GM13976 (cell line): Measurements from ENCODE around the gene ZBTB32.

Experiments used
- DNase-seq: peaks from one replicate; pipeline ENCODE4 v3.0.0; 2012; ENCODE audit warnings: low spot score
- in situ Hi-C: fragments of 300-500 bp; cut with MboI; formaldehyde crosslinking; loops from one replicate; pipeline ENCODE4 v1.12.0; 2022; ENCODE audit warnings: low sequenced_read_pairs, mixed read lengths, inconsistent platforms; ENCODE audit not compliant: unreplicated experiment
- TF ChIP-seq, protein P1 (sequence below): IDR thresholded peaks from 2 replicates; pipeline ENCODE4 v1.5.1; 2012; ENCODE audit warnings: borderline replicate concordance, mild to moderate bottlenecking; ENCODE audit not compliant: insufficient read depth; ENCODE audit errors: extremely low read depth, missing control alignments, control extremely low read depth

ZBTB32 gene

GRCh38 chr19:35693835-35694599, 10.3 kb upstream of the ZBTB32 start:
- TF ChIP-seq, protein P1, sequence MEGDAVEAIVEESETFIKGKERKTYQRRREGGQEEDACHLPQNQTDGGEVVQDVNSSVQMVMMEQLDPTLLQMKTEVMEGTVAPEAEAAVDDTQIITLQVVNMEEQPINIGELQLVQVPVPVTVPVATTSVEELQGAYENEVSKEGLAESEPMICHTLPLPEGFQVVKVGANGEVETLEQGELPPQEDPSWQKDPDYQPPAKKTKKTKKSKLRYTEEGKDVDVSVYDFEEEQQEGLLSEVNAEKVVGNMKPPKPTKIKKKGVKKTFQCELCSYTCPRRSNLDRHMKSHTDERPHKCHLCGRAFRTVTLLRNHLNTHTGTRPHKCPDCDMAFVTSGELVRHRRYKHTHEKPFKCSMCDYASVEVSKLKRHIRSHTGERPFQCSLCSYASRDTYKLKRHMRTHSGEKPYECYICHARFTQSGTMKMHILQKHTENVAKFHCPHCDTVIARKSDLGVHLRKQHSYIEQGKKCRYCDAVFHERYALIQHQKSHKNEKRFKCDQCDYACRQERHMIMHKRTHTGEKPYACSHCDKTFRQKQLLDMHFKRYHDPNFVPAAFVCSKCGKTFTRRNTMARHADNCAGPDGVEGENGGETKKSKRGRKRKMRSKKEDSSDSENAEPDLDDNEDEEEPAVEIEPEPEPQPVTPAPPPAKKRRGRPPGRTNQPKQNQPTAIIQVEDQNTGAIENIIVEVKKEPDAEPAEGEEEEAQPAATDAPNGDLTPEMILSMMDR = peak; percentile 99
- in situ Hi-C loops = no loop called here
- DNase-seq = peak; percentile 86

GRCh38 chr19:35695895-35696422, 8.4 kb upstream of the ZBTB32 start:
- TF ChIP-seq, protein P1 = no peak
- in situ Hi-C loops = no loop called here
- DNase-seq = no peak

DNA sequence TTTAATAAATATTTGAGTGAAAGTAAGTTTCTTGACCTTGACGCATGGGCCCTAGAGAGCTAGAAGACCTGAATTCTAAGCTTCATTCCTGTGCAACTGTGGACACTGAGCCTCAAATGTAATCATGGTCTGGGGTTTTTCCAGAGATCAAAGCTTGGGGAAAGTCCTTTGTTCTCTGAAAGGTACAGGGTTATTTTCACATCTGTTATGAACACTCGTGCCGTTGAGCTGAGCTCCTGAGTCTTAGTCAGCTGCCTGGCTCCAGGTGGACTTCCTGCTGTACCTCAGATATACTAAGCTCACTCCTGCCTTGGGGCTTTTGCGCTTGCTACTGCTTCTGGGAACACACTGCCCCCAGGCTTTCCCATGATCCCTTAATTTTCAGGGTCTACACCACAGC, 7.5 kb upstream of the ZBTB32 start:
- TF ChIP-seq, protein P1 = no peak
- peak; percentile 65 for DNase-seq
- in situ Hi-C loops = no loop called here

DNA sequence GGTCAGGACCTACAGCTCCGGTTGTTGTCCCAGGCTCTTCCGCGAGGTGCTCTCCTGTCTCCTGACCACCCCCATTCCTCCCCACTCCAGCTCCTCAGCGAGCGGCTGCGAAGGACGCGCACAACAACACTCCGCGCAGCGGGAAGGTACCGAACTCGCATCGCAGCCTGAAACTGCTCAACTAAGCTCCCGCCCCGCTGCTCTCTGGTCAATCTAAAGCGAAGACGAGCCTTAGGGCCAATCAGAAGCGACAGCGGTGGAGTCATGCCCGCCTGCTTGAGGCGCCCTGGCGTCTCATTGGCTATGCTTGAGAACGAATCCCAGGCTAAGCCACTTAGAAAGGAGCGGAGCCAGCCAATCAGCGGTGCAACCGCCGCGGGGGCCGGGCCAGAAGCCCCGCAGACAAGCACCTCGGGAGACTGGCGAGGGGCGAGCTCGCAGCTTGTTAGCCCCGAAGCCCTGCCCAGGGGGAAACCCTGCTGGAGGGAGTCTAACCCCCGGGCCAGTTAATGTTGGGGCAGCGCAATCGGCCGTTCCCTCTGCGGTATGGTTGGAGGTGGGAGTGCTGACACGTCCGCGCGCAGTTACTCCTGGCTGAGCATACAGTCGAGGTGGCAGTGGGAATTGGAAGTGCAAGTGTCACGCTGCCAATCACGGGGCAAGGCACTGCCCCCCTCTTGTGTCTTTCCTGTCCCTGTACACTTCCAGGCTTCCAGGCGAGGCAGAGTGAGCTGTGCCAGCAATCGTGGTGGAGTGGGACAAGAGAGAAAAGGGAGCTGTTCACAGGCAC, 1.9 kb upstream of the ZBTB32 start:
- DNase-seq = peak; percentile 95
- in situ Hi-C loops = loop anchor here (10.0 kb wide), 1 partner anchor 222 kb away; no protein-coding TSS in a partner anchor
- TF ChIP-seq, protein P1 = no peak

DNA sequence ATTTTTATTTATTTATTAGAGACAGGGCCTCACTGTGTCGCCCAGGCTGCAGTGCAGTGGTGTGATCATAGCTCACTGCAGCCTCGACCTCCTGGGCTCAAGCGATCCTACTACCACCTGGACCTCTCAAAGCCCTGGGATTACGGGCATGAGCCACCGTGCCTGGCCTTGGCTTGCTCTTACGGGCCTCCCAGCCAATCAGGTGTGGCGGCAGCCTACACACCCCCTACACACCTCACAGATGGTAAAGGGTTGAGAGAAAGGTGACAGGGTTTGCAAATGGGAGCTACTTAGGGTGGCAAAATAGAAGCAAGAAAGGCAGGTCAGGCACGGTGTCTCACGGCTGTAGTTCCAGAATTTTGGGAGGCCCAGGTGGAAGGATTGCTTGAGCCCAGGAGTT, 1.0 kb upstream of the ZBTB32 start:
- TF ChIP-seq, protein P1 = no peak
- no peak for DNase-seq
- in situ Hi-C loops = loop anchor here (10.0 kb wide), 1 partner anchor 221 kb away; no protein-coding TSS in a partner anchor

DNA sequence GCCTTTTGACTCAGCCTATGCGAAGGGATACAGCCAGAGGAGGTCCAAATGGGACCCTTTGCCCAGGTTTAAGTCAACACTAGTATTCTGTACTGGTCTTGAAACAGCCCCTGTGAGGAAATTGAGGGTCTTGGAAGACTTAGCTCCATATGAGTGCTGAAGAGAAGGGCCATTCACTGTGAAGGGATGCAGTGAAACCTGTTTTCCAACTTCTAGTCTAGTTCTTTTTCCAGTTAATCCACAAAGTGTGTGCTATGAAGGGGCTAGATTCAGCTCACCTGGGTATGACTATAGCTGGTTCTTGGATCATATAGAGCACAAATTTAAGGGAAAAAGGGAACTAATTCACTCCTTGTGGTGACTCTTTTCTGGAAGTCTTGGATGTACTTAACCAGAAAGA, 4.0 kb downstream of the ZBTB32 start:
- TF ChIP-seq, protein P1 = no peak
- no peak for DNase-seq
- in situ Hi-C loops = loop anchor here (10.0 kb wide), 1 partner anchor 216 kb away; no protein-coding TSS in a partner anchor
